SHP77 treated with DMSO at 0.1 percent for 48 hours (cell line): ENCODE data around the gene CCL13.

Source experiments
- DNase-seq: peaks from one replicate; lab custom pipeline; 2025; lab: John Stamatoyannopoulos, UW

CCL13 gene

DNA sequence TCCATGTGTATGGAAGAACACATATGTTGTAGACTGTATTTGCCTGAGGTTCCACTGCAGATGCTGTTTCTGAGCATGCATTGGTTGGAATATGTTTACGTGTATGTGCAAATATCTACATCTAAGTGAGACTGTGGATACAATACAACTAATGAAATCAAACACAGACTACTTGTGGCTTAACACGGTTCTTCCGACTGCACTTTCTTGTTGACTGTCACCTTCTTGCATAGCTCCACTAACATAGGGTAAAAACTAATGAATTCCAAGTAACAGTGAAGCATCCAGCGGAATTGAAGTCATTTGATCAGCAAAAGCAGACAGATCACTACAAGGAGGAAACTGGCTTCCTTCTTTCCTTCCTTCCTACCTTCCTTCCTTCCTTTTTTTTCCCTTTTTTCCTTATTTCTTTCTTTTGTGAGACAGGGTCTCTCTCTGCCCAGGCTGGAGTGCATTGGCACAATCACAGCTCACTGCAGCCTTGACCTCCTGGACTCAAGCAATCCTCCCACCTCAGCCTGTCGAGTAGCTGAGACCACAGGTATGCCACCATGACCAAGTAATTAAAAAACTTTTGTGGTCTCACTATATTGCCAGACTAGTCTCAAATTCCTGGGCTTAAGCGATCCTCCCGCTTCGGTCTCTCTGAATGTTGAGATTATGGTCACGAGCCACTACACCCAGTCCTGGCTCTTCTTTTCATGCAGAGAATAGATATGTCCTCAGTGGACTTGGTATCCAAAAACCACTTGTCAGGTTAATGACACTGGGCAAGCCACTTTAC, 28.7 kb downstream of the CCL13 start:
- no peak for DNase-seq

DNA sequence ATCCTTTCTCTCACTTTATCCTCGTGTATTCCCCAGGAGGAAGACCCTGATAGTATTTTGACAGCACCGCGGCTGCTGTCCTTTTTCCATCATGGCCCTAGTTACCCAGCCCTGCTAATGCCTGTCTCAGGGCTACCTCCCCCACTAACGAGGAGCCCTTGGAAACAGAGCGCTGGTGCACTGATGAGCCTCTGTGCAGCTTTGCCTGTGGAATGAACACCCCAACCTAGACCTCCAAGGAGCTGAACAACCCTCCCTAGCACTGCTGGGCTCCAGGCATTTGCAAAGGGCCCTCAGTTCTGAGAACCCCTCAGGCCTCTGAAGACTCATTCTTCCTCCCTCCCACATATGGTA, 30.0 kb downstream of the CCL13 start:
- no peak for DNase-seq

DNA sequence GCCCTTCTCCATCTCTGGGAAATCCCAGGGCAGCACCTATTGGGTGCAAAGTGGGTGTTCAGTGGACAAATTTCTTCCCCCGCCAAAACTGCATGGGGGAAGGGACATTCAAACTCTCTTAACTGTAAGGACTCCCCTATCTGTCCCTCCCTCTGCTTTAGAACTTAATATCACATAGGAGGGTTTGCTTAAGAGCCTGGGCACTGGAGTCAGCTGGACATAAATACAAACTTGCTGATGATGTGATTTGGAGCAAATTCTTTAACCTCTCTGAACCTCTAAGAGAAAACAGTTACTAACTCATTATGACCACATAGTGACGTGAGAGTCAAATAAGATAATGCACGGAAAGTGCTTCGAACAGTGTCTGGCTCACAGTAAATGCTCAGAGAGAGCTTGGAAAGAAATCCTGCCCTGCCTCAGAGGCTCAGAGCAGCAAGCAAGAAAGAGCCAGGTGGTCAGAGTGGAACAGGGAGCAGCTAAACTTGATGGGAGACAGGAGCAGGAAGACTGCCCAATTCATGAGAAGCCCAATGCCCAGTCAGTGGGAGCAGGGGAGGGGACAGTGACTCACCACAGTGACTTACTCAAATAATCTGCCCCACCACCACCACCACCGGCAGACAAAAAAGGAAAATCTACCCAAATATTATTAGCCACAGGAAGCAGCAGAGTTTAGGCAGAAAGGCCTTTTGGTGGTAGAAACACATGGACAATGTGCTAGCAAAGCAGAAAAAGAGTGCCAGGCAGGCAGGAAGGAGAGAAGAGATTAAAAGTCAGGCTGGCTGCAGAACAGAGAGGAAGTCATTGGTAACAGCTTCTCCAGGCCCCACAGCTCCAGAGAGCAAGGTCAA, 30.6 kb downstream of the CCL13 start:
- no peak for DNase-seq

DNA sequence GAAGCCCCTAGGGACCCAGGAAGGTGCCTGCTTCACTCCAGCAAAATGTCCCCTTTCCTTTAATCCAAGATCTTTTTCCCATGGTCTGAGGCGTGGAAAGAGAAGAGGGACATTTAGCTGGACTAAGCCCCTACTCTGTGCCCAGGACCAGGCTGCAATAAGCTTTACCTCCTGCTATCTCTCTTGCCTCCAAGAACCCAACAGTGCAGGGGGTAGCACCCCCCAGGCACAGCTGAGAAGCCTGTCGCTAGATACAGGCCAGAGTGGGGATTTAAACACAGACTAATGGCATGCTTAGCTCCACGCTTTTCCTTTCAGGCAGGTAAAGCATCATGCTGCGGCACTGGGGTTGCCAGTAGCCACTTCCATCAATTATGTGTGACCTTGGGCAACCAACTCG, 31.3 kb downstream of the CCL13 start:
- no peak for DNase-seq

DNA sequence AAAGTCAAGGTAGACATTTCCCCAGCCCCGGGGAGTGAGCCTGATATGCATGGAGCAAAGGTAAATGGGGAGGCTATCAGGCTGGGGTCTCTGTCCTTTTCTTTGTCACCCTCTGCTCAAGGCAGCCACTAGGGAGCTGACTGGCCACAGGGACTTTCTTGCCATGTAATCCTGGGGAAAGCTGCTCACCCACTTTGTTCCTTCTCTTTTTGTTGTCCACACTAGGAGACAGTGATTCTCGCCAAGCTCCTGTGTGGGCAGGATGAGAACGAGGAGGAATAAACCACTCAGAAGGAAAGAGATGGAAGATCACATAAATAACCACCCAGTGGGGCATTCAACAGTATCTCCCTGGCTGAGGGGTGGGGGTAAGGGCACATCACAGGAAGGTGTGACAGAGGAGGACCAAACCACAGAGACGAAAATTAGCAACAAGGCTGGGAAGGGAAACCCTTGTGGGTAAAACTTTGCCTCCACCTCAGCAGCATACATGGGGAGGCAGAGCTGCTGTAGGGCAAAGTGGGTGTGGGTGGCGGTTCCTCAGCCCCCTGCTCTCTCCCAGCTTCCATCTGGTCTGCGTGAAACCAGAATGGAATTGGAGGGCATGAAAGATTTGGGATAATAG, 33.0 kb downstream of the CCL13 start:
- no peak for DNase-seq

DNA sequence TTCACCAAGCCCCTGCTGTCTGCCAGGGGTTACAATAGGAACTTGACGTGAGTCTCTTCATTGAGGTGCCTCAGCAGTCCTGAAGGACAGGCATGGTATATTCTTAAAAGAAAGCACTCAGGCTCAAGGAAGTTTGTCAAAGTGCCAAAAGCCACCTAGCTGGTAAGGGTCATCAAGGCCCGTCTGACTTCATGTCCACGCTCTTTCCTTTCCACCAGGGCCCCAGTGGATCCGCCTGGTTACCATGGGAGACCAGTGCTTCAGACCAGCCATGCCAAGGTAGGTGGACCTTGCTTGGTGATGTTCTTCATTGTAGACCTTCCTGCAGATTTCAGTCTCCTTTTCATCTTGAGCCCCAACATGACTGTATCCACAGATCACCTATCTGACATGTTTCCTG, 34.4 kb downstream of the CCL13 start:
- DNase-seq = no peak

DNA sequence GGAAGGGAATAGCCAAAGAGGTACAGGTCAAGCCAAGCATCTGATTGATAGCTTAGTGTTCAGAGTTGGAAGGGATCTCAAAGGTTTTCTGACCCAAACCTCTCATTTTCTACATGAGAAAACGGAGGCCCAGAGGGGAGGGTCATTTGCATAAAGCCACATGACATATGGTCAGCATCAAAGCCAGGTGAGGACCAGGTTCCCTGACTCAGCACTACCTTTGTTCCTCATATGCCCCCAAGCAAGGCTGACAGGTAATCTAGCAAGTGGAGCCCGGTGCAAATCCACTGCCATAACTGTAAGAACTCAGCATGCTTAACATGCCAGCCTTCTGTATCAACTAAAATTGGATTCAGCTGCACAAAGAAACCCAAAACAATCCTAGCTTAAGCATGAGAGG, 35.0 kb downstream of the CCL13 start:
- DNase-seq = no peak

DNA sequence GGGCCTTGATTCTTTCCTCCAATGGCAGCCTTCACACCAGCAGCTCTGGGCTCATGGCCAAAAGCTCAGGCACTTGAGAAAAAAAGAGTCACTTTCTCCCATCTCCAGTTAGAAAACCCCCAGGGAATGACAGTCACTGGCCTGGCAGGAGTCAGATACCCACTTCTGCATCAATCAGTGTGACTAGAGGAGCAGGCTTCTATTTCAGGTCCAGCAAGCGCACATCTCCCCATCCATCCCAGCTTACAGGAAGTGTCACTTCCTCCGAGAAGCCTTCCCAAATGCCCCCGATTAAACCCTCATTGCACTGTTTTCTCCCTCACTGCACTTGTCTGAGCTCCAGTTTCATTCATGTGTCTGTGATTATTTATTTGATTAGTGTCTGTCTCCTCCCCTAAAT, 37.1 kb downstream of the CCL13 start:
- DNase-seq = no peak

DNA sequence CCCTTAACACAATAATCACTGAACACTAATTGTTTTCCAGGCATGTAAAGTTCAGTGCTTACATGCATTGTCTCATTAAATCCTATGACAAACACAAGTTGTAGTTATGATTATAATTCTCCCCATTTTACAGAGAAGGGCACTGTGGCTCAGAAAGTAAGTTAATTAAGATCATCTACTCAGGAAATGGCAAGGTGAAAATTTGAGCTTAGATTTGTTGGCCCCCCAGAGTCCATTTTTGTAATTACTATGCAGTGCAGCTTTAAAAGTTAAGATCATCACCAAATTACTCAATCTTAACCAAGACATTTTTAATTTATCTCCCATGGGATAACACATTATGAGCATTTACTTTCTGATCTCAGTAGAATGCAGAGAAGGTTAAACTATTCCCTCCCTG, 41.0 kb downstream of the CCL13 start:
- DNase-seq = no peak

DNA sequence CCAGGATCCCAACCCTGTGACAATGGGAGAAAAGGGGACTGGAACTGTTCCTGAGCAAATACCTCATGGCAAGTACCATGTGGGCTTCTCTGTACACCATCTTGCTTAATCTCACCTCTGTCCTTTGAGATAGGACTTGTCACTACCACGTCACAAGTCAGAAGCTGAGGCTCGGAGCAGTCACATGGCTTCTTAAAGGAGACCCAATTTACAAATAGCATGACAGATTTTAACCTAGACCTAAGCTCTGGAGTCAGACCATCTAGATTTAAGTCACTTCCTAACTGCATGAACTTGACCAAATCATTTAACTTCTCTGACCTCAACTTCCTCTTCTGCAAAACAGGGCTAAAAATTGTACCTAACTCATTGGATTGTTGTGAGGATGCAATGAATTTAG, 42.7 kb downstream of the CCL13 start:
- DNase-seq = no peak

DNA sequence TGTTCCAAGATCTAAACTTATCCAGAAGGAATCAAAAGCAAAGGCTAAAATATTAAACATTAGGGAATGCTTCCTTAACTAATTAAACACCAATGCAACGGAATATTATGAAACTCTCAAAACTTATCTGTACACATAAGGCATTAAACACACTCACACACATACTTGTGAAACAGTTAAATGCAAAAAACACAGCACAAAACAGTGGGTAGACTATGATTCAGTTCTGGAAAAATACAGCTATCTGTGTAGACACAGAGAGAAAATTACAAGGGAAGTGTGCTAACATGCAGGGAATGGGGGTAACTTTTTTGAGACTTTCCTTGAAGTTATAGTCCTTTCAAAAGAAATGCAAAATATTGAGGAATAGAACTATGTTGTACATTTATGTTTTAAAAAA, 43.4 kb downstream of the CCL13 start:
- no peak for DNase-seq

DNA sequence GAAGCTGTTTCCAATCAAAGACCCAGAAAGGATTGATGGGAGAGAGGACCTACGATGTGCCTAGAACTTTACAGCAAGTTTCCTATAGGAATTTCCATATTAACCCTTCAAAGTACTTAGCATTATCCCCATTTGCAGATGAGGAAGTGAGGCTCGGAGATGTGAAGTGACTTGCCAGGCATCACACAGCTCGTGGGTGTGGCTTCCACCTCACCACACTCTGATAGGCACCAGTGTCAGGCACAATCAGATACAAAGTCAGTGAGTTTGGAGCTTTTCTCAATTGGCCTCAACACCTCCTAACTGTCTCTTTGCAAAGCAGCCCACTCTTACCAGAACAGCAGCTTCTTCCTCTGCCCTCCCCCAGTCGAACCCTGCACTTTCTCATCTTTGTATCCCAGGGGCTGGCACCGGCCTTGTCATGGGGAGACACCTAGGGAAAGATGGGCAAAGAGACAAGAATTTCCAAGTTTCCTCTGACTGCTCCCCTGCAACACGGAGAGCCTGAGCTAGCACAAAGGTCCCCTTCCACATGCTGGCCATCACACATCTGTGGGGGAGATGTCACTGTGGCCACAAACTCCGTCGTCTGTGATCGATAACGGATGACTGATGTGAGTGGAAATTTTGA, 44.1 kb downstream of the CCL13 start:
- no peak for DNase-seq

DNA sequence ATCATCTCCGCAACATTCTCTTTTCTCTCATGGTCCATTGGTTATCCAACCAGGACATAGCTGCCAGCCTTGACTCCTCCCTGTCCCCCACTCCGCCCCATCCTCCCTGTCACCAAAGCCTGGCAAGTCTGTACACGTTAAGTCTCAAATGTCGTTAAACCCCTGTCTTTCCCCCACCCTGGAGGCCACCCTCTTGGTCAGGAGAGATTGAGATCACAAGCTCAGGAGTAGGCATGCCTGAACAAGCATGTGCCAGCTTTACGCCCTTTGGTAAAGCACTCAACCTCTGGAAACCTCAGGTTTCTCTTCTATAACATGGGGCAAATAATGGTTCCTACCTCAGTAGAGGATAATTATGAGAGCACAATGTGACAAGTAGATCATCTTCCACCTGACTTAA, 44.9 kb downstream of the CCL13 start:
- DNase-seq = no peak

DNA sequence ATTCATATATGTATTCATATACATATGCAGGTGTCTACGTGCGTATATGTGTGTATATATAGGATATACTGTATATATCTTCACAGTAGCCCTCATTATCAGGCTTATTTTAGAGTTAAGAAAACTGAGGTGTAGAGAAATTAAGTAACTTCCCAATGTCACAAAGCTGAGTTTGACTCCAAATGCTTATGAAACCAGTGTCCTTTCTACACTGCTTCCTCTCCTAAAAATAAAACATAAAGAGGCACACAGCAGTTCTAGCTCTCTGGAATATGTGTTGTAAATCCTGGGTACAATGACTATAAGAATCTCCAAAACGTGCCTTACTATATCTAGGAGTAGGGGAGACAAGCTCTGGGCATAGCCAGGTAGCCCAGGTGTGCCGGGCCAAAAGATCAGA, 46.7 kb downstream of the CCL13 start:
- no peak for DNase-seq

DNA sequence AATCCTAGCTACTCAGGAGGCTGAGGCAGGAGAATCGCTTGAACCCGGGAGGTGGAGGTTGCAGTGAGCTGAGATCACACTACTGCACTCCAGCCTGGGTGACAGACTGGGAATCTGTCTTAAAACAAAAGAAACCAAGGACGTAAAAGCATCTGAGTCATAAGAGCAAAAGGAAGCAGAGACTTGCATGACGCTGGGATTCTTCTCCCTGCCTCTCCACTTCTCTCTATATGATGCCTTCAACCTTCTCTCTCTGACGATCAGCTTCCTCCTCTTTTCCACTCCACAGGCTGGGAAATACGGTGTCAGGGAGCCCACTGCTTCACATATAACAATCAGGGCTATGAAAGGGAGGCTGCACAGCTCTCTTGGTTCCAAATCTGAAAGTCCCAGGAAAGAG, 49.9 kb downstream of the CCL13 start:
- DNase-seq = no peak
